Central memory CD4-positive, alpha-beta T cell (primary cell): ENCODE measurements around the gene TRIM36.
A peak's percentile ranks its signal among the peaks of the same experiment; 100 is the strongest.

ENCODE experiments used
- DNase-seq: peaks from one replicate; pipeline ENCODE4 v3.0.0; 2022
- total RNA-seq, 3 experiments: gene quantifications; one replicate each; lab custom pipeline; 2026; lab: John Stamatoyannopoulos, UW

TRIM36 gene, protein sequence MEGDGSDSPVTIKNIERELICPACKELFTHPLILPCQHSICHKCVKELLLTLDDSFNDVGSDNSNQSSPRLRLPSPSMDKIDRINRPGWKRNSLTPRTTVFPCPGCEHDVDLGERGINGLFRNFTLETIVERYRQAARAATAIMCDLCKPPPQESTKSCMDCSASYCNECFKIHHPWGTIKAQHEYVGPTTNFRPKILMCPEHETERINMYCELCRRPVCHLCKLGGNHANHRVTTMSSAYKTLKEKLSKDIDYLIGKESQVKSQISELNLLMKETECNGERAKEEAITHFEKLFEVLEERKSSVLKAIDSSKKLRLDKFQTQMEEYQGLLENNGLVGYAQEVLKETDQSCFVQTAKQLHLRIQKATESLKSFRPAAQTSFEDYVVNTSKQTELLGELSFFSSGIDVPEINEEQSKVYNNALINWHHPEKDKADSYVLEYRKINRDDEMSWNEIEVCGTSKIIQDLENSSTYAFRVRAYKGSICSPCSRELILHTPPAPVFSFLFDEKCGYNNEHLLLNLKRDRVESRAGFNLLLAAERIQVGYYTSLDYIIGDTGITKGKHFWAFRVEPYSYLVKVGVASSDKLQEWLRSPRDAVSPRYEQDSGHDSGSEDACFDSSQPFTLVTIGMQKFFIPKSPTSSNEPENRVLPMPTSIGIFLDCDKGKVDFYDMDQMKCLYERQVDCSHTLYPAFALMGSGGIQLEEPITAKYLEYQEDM
- 0 to 0.19 (median 0.07) reads per million in 3 experiments for total RNA-seq

DNA sequence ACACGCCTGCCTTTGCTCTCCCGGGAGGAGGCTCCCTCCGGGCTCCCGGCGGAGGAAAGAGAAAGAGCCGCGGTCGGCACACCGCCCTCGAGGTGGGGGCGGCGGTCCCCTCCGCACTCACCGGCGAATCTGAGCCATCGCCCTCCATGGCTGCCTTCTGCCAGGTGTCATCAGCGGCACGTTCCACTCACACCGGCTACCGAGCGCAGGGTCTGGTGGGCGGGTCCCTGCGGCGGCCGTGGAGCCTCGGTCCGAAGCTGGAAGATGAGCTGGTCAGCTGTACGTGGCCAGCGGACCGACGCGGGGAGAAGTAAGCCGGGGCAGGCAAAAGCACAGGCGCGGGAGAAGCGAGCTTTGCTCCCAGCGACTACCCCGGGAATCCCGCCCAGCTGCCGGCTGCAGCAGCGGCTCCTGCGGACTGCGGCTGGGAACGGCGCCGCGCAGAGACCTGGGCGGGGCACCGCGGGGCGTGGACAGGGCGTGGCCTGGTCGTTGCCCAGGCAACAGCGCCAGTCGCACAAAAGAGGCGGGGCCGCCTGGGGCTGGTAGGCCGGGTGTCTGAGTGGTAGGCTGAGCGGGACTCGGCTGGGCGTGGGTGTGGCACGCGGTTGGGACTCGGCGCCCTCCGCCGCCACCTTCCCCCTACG lies at the start of gene TRIM36:
Gene TRIM36 (minus strand): TSS at position 422 of the 647 bp plus-strand sequence. CDS start 274 bp downstream, at position 148.
- peak; percentile 84 for DNase-seq

DNA sequence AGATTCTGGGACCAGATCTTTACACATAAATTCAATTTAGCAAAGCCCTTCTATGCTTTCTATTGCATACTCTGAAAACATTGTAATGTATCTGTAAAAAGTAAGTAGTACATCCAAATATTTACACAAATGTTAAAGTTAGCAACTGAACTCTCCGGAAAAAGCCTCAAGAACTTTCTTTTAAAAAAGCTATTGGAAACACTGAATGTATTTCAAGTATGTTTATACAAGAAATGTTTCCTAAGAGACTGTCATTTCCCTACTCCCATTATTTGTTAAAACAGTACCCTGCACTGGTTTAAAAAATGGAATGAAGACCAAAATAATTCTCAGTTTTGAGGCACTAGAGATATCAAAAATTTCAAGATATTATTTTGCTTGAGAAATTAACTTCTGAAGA lies 44.8 kb upstream of the TRIM36 start:
- DNase-seq = no peak

DNA sequence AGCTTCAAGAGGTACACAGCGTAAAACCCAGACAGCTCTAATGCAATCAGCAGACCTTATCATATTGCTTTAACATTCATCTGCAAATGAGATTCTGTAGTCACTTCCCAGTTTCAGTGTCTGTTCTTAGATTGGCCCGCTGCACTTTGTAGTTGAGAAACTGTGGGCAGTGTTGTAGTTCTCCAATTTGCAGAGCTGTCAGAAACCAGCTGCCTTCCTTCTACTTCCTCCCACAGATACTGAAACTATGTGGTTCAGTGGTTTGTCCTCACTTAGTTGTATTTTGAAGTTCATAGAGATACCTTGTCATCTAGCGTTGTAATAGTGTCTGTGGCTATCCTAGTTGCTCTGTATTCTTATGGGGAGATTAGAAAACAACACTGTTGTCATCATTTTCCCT lies 39.6 kb upstream of the TRIM36 start:
- DNase-seq = peak; percentile 34

DNA sequence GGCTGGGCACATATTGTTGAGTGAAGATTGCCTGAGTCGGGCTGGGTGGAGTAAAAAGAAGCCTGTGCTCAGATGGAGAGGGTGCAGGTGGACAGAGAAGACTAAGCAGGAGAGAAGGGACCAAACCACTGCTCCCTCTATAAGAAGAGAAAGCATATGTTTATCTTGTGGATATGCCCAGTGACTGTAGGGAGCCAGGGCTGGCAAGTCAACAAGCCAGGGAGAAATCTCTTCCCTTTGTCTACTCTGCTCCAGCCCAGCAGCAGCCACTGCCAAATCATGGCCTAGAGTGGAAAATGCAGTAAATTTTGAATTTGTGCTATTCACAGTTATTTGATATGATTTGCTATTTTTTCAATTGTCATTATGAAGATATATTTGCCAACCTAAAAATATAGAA lies 33.2 kb upstream of the TRIM36 start:
- no peak for DNase-seq

DNA sequence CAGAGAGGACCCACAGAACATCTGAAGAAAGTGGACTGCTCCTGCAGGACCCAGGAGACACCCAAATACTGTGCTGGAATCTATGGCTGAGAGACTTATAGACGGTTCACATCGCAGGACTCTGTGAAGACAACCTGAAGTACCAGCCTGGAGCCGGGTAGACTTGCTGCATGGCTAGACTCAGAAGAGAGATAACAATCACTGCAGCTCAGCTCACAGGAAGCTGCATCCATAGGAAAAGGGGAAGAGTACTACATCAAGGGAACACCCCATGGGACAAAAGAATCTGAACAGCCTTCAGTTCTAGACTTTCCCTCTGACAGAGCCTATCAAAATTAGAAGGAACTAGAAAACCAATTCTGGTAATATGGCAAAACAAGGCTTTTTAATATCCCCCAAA lies 26.5 kb upstream of the TRIM36 start:
- no peak for DNase-seq

DNA sequence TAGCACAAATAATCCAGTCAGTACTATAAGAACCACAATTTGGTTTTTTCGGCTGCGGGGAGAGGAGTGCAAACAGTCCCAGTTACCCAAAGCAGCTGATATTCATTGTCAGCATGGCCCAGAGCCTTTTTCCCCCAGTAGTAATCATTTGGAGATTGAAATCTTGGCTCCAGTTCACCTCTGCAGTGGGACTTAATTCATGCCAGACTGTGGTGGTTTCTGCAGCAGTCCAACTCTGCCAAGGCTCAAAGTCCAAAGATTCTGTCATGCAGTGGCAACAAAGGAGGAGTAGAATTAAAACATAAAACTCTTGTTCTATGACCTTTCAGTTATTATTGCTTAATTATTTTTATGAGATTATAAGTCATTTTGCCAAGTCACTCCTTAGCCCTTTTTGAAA lies 25.0 kb upstream of the TRIM36 start:
- no peak for DNase-seq

DNA sequence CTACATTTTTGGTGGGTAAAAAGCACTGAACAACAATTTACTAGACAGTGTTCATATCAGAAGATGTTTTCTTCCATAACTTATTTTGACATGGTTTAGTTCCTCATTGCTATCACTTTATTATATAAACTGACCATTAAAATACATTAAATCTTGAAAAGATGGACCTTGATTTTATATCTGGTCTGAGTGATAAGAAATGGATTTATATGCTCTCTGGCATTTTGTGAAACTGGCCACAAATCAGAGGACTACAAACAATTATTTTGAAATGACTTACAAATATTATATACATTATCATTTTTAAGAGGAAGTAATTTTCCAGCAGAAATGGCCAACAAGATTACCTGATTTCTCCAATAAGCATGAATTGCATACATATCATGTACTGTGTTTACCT lies 23.6 kb upstream of the TRIM36 start:
- DNase-seq = no peak

DNA sequence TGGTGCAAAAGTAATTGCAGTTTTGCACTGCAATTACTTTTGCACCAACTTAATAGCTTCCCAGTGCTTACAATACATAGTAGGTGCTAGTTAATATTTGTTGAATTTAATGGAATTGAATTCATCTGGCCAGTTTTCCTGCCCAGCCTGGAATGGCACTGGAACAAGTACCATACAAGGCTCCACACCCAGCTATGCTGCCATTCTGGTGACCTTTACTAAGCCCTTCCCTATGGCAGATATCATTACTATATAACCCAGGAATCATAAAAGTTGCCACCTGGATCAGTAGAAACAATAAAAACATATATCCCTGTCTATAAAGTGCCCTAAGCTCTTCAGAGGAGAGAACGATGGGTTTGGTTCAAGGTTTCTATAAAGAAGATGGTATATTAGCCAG lies 22.4 kb upstream of the TRIM36 start:
- DNase-seq = no peak

DNA sequence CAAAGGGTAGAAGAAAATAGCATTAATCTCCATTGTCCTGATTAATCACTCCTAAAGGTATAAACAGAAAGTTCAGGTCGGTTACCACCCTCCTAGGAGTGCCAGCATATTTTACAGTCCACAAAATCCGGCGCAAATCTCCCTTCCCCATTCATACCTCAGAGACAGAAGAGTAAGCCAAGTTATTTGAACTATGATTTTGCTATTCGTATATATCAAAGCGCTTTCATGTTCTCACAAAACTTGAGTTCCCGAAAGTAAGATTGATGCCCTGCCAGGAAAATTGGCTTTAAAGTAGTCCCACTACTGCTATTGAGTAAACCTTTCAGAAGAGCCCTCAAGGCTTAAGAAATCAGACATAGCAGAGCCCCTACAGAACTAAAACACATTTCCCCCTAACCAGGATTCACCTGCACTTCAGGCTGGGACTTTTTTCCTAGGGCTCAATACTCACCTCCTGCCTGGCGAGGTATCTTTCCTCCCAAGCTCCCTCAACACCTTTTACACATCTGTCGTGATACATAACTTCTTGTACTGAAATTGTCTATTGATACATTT lies 21.8 kb upstream of the TRIM36 start:
- no peak for DNase-seq

DNA sequence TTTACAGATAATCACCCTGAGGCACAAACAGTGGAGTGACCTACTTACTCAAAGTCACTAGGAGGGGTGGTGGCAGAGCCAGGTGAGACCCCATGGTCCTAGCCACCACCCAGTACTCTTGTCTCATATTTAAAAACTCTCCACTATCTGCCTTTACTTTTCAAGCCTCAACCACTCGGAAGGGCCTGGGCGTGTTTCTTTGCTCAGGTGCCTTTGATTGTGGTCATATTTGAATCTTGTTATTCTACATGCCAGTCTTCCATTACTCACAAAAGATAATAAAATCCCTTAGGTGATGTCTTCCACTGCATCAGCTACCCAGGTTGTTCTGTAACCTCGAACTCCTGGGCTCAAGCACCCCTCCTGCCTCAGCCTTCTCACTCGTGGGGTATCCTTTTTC lies 20.7 kb upstream of the TRIM36 start:
- DNase-seq = no peak

DNA sequence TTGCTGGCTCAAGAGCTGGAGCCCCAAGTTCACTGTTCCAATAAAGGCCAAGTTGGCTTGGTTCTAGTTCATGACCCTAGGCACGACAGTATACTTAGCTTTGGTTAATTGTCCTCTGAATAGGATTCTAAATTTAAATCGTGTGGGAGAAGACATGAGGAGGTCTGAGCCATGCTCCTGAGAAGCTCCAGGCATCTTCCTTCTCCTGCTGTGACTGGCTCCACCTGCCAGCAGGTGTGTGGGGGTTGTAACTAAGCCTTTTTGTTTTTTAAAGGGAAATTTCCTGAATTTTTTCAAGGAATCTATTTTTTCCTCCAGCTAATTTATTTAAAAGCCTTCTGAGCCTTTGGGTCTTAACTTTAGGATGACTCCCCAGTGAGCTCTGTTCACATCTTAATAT lies 20.2 kb upstream of the TRIM36 start:
- DNase-seq = no peak

DNA sequence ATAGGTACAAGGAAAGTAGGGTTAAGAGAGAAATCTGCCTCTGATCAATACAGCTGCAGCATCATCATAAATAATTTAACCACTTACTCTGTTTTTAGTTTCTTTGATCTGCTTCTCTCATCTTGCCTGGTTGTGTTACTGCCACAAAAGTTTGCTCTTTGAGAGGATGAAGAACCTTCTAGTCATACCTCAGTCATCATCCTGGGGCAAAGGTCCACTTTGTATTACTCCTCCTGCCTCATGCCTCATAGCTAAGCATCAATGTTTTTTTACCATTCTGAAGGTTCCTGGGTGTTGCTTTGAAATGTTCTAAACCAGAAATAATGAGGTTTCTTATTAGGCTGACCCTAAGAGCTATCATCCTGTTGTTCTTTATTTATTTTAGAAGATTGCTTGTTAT lies 17.1 kb upstream of the TRIM36 start:
- DNase-seq = no peak

DNA sequence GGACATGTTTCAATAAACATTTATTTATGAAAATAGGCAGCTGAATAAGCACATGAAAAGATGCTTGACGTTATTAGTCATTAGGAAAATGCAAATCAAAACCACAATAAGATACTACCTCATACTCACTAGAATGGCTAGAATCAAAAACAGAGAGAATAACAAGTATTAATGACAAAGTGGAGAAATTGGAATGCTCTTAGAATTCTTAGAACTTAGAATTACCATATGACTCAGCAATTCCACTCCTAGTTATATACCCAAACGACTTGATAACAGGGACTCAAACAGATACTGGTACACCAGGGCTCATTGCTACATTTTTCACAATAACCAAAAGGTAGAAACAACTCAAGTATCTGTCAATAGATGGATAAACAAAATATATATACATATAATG lies 15.1 kb upstream of the TRIM36 start:
- no peak for DNase-seq

DNA sequence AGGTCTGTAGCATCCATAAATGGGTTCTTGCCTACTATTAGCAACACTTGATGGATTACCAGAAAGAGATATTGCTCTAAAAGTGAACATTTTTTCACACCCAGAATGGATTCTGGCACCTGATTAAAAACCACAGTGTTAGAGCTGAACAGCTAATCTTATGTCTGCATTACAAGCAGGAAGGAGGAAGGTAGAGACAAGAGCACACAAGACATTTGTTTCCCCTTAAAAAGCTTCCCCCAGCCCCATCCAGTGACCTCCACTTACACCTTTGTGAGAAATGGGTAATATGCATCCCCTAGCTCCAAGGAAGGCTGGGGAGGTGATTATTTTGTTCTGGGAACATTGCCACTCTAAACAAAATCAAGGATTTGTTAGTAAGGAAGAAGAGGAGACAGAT lies 12.0 kb upstream of the TRIM36 start:
- DNase-seq = no peak

DNA sequence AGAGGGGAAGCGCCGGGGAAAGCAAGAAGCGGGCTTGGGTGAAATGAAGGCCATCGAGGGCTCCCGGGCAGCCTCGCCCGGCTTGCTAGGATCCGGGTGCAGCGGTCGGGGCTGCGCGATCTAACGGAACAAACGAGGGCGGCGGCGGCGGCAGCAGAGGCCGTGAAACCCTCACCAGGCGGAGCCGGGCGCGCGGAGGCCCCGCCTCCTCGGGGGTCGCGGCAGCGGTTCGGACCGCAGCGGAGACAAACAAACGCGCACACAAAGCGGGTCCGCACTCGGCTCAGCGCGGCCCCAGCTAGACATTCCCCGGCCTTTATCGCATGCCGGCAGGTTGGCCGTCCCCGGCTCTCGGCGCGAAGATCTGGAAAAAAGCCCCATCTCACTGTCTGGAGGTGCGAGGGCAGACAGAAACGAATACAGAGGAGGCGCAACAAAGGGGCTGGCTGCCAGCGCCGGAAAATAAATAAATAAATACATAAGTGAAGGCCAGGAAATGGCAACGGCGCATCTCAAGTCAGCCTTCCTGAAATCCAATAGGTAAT lies 10.5 kb upstream of the TRIM36 start:
- DNase-seq = peak; percentile 9

DNA sequence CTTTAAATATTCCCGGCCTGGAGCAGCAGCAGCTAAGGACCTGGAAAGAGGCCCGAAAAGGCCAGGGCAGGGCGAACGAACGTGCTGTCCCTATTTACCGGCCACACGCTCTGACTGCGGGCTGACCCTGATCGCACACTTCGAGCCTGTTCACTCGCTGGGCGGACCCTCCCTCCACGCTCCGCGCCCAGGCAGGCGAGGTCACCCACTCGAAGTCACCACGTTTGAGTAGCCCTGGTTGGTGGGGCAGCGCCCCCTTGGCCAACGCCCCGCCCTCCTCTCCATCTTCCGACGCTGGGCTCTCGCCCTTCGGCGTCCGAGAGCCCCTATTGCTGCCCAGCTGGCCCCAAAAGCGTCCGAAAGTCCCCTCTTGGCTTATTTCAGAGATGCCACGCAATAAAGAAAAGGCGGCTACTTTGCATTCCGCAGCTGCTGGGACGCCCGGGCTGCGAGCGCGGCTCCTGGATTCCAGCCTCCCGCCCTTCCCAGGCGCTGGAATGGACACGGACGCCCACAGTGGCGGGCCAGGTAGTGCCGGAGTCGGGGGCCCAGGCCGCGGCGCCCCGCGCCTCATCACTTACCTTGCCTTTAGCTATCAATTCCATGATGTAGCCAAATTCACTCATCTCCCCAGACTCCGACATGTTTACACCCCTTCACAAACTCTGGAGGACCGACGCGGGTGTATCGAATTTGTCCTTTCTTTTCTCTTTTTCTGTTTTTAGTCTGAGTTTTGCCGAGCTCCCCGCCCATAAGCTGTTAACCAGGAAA lies 9.9 kb upstream of the TRIM36 start:
- DNase-seq = peak; percentile 9

DNA sequence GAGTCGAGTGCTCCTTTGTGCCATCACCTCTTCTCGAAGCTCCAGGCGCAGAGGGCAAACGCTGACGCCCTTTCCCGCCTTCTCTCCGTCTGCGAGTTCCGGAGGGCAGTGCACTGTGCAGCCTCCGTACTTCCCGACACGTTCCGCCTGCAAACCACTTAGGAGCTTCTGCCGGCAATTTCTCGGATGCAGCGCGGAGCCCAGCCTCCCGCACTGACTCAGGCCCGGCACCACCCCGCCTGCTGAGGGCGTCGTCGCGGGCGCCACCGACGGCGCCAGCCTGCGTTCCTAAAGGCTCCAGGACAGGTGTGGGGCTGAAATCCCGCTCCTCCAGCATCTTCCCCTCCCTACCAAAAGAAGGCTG lies 9.3 kb upstream of the TRIM36 start:
- DNase-seq = no peak

DNA sequence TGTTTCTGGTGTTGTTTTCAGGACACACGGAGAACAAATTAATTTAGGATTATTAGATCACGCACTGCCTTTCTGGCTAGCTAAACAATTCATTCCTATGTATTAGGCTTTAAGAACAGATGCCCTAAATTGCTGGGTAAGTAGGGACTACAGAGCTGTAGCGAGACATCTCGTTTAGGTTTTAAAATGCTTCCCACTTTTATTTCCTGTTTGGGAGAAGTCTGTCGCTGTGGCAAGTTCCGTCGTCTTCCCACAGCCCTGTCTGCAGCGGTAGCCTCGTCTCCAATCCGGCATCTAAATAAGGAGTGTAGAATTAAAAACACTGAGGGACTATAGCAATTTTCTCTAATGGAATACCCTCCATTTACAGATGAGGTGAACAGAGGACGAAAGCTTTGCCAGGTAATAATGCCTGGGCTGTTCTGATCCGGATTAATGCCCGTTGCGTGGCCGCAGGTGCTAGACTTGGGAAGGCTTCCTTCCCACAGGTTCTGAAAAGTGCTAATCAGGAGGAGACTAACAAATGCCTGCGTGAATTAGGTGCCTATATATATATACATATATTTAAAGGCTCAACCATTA lies 1.3 kb upstream of the TRIM36 start:
- DNase-seq = no peak

DNA sequence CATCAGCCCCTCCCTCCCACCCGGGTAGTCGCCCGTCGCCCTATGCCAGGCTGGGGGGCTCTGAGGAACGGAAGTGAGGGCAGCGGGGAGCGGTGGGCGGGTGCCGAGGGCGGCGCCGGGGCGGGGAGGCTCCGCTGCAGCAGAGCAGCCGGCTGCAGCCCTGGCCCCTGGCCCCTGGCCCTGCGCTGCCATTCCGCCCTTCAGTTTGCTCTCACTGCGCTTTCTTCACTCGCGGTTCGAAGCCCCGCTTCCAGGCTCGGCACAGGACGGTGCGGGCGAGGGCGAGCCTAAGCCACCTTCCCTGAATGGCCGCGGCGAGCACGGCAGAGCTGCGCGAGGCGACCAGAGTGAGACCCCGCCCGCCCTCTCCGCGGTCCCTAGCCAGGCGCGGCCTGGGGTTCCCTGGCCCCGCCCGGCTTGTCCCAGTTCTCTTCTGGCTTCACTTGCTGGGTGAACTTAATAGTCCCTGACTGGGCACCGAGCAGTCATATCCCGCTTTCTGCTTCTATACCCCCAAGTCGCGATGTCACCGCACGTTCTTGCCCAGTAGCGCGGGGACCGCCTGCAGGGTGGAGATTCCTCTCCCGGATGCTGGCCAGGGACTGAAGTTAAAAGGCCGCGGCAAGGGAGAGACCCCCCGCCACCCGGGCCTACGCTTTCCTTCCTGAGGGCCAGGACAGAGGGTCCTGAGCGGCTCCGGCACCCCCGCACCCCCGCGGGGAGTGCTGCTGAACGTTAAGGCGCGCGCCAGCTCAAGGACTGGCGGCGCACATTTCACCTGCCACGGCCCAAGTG lies 623 bp upstream of the TRIM36 start:
- DNase-seq = no peak

DNA sequence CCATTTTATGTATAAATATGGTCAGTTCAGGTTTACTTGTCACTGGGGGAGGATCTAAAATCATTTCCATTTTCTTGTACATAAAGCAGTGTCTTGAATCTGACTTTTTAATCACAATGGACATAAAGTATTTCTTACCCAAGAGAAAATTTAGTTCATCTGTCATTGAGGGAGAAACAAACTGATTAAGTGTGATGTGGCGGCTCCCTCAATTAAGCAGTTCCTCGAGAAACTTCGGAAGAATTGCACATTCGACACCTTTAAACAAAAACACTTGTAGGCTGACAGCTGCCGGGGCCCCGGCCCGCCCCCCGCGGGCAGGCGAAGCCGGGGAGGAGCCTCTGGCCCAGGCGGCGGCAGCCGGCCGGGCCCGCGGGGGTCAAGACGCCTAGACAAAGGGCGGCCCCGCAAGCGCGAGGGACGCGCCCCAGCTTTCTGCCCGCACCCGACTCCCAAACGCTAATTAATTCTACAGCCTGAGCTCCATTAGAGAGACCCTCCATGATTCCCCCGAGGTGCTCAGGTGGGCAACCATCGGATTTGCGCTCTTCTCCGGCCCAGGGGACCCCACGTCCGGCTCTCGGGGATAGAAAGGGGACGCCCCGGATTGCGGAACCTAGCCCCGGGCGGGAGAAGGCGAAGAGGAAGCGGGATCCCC lies 750 bp downstream of the TRIM36 start:
- no peak for DNase-seq
